ENCODE data around the gene CYB561D2. TPM values are rescaled to one million over a fixed set of nuclear protein-coding genes. Genes with fewer than 3 reads are reported as not detected.

CYB561D2 gene
- polyA plus RNA-seq, 2 donors, result 12.8 to 21.8 TPM

DNA sequence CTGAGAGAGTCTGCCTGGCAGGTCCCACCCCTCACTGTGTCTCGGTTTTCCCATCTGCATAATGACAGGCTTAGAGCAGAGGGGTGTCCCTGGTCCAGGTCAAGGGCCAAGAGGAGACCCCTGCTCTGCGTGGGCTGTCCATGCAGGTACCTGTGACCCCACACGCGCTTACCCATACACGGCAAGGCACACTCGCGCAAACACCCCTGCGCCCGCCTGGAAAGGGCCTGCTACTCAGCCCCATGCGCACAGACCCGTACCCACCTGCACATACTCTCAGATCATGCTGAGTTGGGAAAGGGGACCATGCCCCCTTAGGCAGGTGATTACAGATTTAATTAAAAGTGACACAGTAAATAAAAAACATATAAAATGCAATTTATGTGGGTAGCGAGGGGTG lies 32.1 kb downstream of the CYB561D2 start:
- WGBS, 2 donors, result 93 to 94% methylated on average over 12 of the region's 12 CpGs
- Histone ChIP-seq H3K4me3 (ENCODE audit: low read depth in 1 of 2, low read length in 2 of 2) (no peak overlapping the region), H3K27ac (ENCODE audit: low read depth in 2 of 2, low read length in 1 of 2) (no peak overlapping the region), H3K36me3 (ENCODE audit: control insufficient read depth in 2 of 2, insufficient read depth in 2 of 2, low read length in 1 of 2) (no peaks in the 10 kb centered on the region), H3K4me1 (ENCODE audit: control insufficient read depth in 2 of 2, insufficient read depth in 2 of 2, low read length in 1 of 2) (no peaks in the 10 kb centered on the region), H3K27me3 (ENCODE audit: control insufficient read depth in 1 of 2, insufficient read depth in 2 of 2, low read length in 2 of 2) (no peaks in the 10 kb centered on the region), H3K9me3 (ENCODE audit: control insufficient read depth in 2 of 2, insufficient read depth in 1 of 2, low read depth in 1 of 2, low read length in 1 of 2) (no peaks in the 10 kb centered on the region)

DNA sequence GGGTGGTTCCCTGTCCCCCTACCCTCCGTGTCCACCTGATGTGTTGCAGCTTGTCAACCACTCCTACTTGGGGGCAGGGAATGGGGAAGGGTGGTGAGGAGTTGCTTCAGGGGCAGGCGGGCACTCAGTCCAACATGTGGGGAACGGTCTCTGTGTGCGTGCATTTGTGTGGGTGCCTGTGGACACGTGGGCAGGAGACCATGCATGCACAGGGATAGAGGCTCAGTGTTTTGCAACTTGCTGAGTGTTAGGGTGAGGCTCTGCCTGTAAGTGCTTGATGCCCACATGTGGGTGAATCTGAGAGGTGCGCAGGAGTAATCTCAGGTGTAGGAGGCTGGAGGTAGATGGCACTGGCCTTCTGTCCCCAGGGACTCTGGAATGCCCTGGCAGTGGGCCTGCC lies 33.1 kb downstream of the CYB561D2 start:
- Histone ChIP-seq H3K4me1 (ENCODE audit: control insufficient read depth in 2 of 2, insufficient read depth in 2 of 2, low read length in 1 of 2) (no peaks in the 10 kb centered on the region), H3K9me3 (ENCODE audit: control insufficient read depth in 2 of 2, insufficient read depth in 1 of 2, low read depth in 1 of 2, low read length in 1 of 2) (no peaks in the 10 kb centered on the region), H3K36me3 (ENCODE audit: control insufficient read depth in 2 of 2, insufficient read depth in 2 of 2, low read length in 1 of 2) (no peaks in the 10 kb centered on the region), H3K4me3 (ENCODE audit: low read depth in 1 of 2, low read length in 2 of 2) (no peak overlapping the region), H3K27me3 (ENCODE audit: control insufficient read depth in 1 of 2, insufficient read depth in 2 of 2, low read length in 2 of 2) (no peaks in the 10 kb centered on the region), H3K27ac (ENCODE audit: low read depth in 2 of 2, low read length in 1 of 2) (no peak overlapping the region)
- WGBS, 2 donors, result 57 to 59% methylated on average over 6 of the region's 6 CpGs

DNA sequence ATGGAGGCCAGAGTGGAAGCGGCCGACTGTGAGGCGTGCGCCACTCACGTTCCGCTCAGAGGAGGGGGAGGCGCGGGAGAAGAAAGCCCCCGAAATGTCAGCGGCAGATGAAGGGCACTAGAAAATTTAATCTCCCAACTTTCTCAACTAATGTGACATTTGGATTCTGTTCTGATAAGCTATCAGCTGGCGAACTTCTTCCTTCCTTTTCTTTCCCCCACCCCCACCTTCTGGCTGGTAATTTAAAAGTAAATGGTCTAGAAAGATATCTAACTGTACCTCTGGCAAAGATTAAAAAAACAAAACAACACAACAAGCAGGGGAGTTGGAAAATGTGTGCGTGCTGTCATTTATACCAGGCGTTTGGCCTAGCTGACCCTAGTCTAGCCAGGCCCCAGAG lies 35.1 kb downstream of the CYB561D2 start:
- no peaks in the 10 kb centered on the region for H3K27me3 ChIP-seq (ENCODE audit: control insufficient read depth in 1 of 2, insufficient read depth in 2 of 2, low read length in 2 of 2)
- H3K36me3 ChIP-seq (ENCODE audit: control insufficient read depth in 2 of 2, insufficient read depth in 2 of 2, low read length in 1 of 2), result no peaks in the 10 kb centered on the region
- H3K27ac ChIP-seq (ENCODE audit: low read depth in 2 of 2, low read length in 1 of 2), result no peak overlapping the region
- no peak overlapping the region for H3K4me3 ChIP-seq (ENCODE audit: low read depth in 1 of 2, low read length in 2 of 2)
- WGBS, 2 donors, result 77 to 87% methylated on average over 13 of the region's 13 CpGs
- no peaks in the 10 kb centered on the region for H3K9me3 ChIP-seq (ENCODE audit: control insufficient read depth in 2 of 2, insufficient read depth in 1 of 2, low read depth in 1 of 2, low read length in 1 of 2)
- H3K4me1 ChIP-seq (ENCODE audit: control insufficient read depth in 2 of 2, insufficient read depth in 2 of 2, low read length in 1 of 2), result peaks cover 0 to 4% of the 10 kb centered on the region in 2 donors

DNA sequence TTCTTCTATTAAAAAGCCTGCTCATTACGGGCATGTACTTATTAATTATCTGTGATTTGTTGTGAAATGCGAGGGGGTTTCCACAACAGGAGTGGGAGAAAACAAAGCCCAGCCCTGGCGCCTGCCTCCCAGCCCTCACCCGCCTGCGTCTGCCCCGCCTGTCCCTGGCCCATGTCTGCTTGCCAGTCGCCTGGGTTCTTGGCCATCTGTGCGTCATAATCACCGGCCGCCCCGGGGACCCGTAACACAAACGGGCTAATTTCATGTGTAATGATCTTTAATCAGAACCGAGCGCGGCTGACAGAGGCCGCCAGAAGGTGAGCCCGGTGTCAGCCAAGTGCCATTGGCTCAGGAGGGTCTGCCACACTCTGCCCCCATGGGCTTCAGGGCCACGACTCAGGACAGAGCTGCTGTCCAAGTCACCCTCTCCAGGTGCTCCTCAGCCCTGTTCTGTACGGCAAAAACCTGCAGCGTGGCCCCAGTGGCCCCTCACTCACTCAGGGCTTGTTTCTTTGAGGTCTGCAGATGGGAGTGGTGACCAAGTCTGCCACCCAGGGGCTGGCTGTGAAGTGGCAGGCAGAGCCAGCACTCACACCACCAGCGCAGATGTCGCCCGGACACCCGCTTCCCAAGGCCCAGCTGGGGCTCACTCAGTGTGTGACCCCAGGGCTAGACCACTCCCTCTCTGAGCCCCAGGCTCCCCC lies 37.5 kb downstream of the CYB561D2 start:
- no peaks in the 10 kb centered on the region for H3K36me3 ChIP-seq (ENCODE audit: control insufficient read depth in 2 of 2, insufficient read depth in 2 of 2, low read length in 1 of 2)
- H3K4me1 ChIP-seq (ENCODE audit: control insufficient read depth in 2 of 2, insufficient read depth in 2 of 2, low read length in 1 of 2), result peaks cover 0 to 8% of the 10 kb centered on the region in 2 donors
- H3K4me3 ChIP-seq (ENCODE audit: low read depth in 1 of 2, low read length in 2 of 2), result no peak overlapping the region
- H3K27ac ChIP-seq (ENCODE audit: low read depth in 2 of 2, low read length in 1 of 2), result no peak overlapping the region
- no peaks in the 10 kb centered on the region for H3K9me3 ChIP-seq (ENCODE audit: control insufficient read depth in 2 of 2, insufficient read depth in 1 of 2, low read depth in 1 of 2, low read length in 1 of 2)
- WGBS, 2 donors, result 60 to 67% methylated on average over 25 of the region's 25 CpGs
- no peaks in the 10 kb centered on the region for H3K27me3 ChIP-seq (ENCODE audit: control insufficient read depth in 1 of 2, insufficient read depth in 2 of 2, low read length in 2 of 2)

DNA sequence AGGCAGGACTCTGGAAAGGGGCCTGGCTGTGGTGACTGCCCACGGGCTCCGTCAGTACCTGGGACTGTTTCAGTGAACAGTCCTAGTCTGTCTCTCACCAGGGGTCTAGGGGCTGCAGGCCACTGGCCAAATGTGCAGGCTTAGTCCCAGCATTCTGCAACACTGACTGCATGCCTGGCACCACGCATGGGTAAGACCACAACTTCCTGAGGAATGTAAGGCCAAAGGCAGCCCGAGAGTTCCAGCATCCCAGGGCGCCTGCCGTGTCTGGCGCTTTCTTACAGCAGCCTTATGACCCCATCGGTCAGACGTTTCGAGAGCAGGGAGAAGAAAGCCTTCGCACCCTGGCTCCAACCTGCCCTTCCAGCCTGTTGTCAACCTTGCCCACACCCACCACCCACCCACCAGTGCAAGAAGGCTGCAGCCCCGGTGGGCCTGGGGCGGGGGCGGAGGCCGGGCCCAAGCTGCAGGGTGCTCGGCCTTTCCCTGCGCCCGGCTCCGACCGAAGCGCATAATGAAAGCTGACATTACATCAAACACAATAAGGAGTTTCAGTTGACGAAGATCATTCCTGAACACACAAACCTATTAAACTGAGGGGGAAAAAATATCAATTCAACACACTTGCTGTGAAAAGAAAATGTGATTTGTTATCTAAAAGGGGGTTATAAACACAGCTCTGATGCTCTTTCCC lies 38.2 kb downstream of the CYB561D2 start:
- no peaks in the 10 kb centered on the region for H3K9me3 ChIP-seq (ENCODE audit: control insufficient read depth in 2 of 2, insufficient read depth in 1 of 2, low read depth in 1 of 2, low read length in 1 of 2)
- no peak overlapping the region for H3K27ac ChIP-seq (ENCODE audit: low read depth in 2 of 2, low read length in 1 of 2)
- H3K27me3 ChIP-seq (ENCODE audit: control insufficient read depth in 1 of 2, insufficient read depth in 2 of 2, low read length in 2 of 2), result no peaks in the 10 kb centered on the region
- no peaks in the 10 kb centered on the region for H3K36me3 ChIP-seq (ENCODE audit: control insufficient read depth in 2 of 2, insufficient read depth in 2 of 2, low read length in 1 of 2)
- 83 to 86% methylated on average over 22 of the region's 22 CpGs for WGBS, 2 donors
- no peak overlapping the region for H3K4me3 ChIP-seq (ENCODE audit: low read depth in 1 of 2, low read length in 2 of 2)
- H3K4me1 ChIP-seq (ENCODE audit: control insufficient read depth in 2 of 2, insufficient read depth in 2 of 2, low read length in 1 of 2), result peaks cover 0 to 8% of the 10 kb centered on the region in 2 donors

DNA sequence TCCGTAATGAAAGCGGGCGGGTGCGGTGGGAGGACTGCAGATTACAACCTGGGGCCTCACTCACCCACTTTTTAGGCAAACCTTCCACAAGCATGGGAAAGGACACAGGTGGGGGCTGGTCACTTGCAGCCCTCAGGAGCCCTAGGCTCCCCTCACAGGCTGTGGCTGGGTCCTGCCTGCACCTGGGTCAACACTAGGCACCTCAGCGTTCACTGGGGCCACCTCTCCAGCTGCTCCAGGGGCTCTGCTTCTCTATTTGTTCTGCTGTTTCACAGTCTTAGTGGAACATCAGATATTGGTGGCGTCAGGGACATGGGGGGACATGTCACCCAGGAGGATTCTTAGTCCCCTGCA lies 38.7 kb downstream of the CYB561D2 start:
- WGBS, 2 donors, result 80 to 88% methylated on average over 6 of the region's 6 CpGs
- Histone ChIP-seq H3K9me3 (ENCODE audit: control insufficient read depth in 2 of 2, insufficient read depth in 1 of 2, low read depth in 1 of 2, low read length in 1 of 2) (no peaks in the 10 kb centered on the region), H3K27ac (ENCODE audit: low read depth in 2 of 2, low read length in 1 of 2) (no peak overlapping the region), H3K36me3 (ENCODE audit: control insufficient read depth in 2 of 2, insufficient read depth in 2 of 2, low read length in 1 of 2) (no peaks in the 10 kb centered on the region), H3K4me1 (ENCODE audit: control insufficient read depth in 2 of 2, insufficient read depth in 2 of 2, low read length in 1 of 2) (peaks cover 0 to 8% of the 10 kb centered on the region in 2 donors), H3K4me3 (ENCODE audit: low read depth in 1 of 2, low read length in 2 of 2) (no peak overlapping the region), H3K27me3 (ENCODE audit: control insufficient read depth in 1 of 2, insufficient read depth in 2 of 2, low read length in 2 of 2) (no peaks in the 10 kb centered on the region)

DNA sequence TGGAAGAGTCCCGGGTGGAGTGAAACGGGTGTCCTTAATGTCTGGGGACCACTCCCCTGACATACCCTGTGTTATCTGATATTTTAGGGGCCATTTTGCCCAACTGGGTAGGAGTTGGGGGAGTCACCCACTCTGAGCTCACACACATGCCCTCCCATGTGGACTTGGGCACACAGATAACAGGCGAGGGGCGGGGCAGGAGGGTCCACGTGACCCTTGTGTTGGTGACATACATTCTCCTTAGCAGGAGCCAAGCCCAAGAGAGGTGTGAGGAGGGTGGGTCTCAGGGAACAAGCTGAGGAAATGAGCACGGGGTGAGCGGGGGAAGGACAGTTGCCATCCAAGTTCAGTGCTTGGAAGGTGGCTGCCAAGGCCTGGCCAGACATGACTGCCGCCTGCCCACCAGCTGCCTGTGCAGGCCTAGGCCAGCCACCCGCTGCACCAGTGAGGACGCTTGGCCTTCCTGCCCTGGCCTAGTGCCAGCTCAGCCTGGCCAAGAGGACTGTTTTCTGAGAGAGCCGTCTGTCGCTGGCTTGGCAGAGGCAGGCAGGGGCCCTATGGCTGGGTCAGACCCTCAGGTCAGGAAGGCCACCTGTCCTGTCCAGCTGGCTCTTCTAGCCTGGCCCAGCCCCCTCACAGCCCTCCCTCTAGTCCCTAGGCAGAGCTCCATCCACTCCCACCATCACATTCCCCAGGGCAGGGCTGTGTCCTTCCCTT lies 40.0 kb downstream of the CYB561D2 start:
- Histone ChIP-seq H3K4me3 (ENCODE audit: low read depth in 1 of 2, low read length in 2 of 2) (no peak overlapping the region), H3K27ac (ENCODE audit: low read depth in 2 of 2, low read length in 1 of 2) (no peak overlapping the region), H3K27me3 (ENCODE audit: control insufficient read depth in 1 of 2, insufficient read depth in 2 of 2, low read length in 2 of 2) (no peaks in the 10 kb centered on the region), H3K4me1 (ENCODE audit: control insufficient read depth in 2 of 2, insufficient read depth in 2 of 2, low read length in 1 of 2) (peaks cover 0 to 8% of the 10 kb centered on the region in 2 donors), H3K9me3 (ENCODE audit: control insufficient read depth in 2 of 2, insufficient read depth in 1 of 2, low read depth in 1 of 2, low read length in 1 of 2) (no peaks in the 10 kb centered on the region), H3K36me3 (ENCODE audit: control insufficient read depth in 2 of 2, insufficient read depth in 2 of 2, low read length in 1 of 2) (no peaks in the 10 kb centered on the region)
- 43 to 48% methylated on average over 12 of the region's 12 CpGs for WGBS, 2 donors

DNA sequence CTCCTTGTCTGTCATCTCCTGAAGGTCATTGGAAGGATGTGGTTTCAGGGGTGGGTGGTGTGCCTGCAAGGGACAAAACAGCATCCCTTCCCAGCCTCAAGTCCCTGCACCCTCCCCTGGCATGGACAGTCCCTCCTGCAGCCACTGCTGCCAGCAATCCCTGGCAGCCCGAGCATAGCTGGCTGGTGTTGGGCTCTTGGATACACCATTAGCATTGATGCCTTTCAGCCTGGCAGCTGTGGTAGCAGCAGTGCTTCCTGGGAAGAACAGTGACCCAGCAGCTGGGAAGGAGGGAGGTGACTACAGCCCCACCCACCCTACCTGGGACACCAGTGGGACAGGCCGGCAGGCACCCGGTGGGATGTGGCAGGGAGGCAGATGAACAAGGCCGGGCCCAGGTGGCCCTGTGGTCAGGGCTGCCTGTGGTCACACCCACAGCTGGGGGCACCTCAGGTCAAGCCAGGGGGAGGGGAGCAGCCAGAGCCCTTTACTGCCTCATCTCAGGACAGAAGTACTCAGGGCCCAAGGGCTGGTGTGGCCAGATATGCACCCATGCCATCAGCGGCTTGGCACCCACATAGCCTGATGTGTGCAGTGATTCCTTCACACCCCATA lies 41.5 kb downstream of the CYB561D2 start:
- Histone ChIP-seq H3K4me1 (ENCODE audit: control insufficient read depth in 2 of 2, insufficient read depth in 2 of 2, low read length in 1 of 2) (peaks cover 0 to 8% of the 10 kb centered on the region in 2 donors), H3K36me3 (ENCODE audit: control insufficient read depth in 2 of 2, insufficient read depth in 2 of 2, low read length in 1 of 2) (no peaks in the 10 kb centered on the region), H3K9me3 (ENCODE audit: control insufficient read depth in 2 of 2, insufficient read depth in 1 of 2, low read depth in 1 of 2, low read length in 1 of 2) (no peaks in the 10 kb centered on the region), H3K4me3 (ENCODE audit: low read depth in 1 of 2, low read length in 2 of 2) (no peak overlapping the region), H3K27ac (ENCODE audit: low read depth in 2 of 2, low read length in 1 of 2) (no peak overlapping the region), H3K27me3 (ENCODE audit: control insufficient read depth in 1 of 2, insufficient read depth in 2 of 2, low read length in 2 of 2) (no peaks in the 10 kb centered on the region)
- 71 to 74% methylated on average over 5 of the region's 5 CpGs for WGBS, 2 donors

DNA sequence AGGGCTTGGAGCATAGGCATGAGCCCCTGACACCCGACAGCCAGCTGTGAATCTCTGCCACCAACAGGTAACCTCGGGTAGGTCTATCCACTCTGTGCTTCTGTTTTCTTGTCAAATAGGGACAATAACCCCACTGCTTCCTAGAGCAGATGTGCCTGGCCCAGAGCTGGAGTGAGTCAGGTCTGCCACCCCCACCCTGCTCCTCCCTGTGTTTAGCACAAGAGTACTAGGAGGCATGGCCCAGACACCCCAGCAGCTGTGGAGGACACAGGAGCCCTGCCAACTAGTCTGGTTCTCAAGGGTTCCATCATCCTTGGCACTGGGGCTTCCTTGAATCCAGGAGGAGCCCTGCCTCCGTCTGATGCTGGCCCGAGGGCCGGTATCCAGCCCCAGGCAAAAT lies 42.4 kb downstream of the CYB561D2 start:
- 61 to 79% methylated on average over 5 of the region's 5 CpGs for WGBS, 2 donors
- no peaks in the 10 kb centered on the region for H3K27me3 ChIP-seq (ENCODE audit: control insufficient read depth in 1 of 2, insufficient read depth in 2 of 2, low read length in 2 of 2)
- H3K4me3 ChIP-seq (ENCODE audit: low read depth in 1 of 2, low read length in 2 of 2), result no peak overlapping the region
- no peaks in the 10 kb centered on the region for H3K9me3 ChIP-seq (ENCODE audit: control insufficient read depth in 2 of 2, insufficient read depth in 1 of 2, low read depth in 1 of 2, low read length in 1 of 2)
- H3K27ac ChIP-seq (ENCODE audit: low read depth in 2 of 2, low read length in 1 of 2), result no peak overlapping the region
- peaks cover 0 to 8% of the 10 kb centered on the region in 2 donors for H3K4me1 ChIP-seq (ENCODE audit: control insufficient read depth in 2 of 2, insufficient read depth in 2 of 2, low read length in 1 of 2)
- no peaks in the 10 kb centered on the region for H3K36me3 ChIP-seq (ENCODE audit: control insufficient read depth in 2 of 2, insufficient read depth in 2 of 2, low read length in 1 of 2)

All from esophagus (tissue), 2 donors.